A673 (cell line): ENCODE data around the gene DLG2. TPM values are rescaled to one million over a fixed set of nuclear protein-coding genes. Genes with fewer than 3 reads are reported as not detected.

ENCODE experiments used
- BruUV-seq: library from RNA; stranded (reverse); fragments of 400-500 nt; replicated peaks from 2 replicates; lab custom pipeline; 2021; lab: Mats Ljungman, UMichigan
- CTCF ChIA-PET: fragments of 300-600 bp; sonication (Branson Sonifier 250); formaldehyde crosslinking; loops from one replicate; lab custom pipeline; 2022; ENCODE audit warnings: antibody characterized with exemption; lab: Charles Lee
- POLR2A ChIA-PET: fragments of 300-600 bp; sonication (Branson Sonifier 250); formaldehyde crosslinking; loops from one replicate; lab custom pipeline; 2022; ENCODE audit warnings: antibody characterized with exemption; ENCODE audit not compliant: low non-redundant PET; lab: Charles Lee
- DNase-seq: peaks from one replicate; pipeline ENCODE4 v3.0.0-alpha.2; 2015; ENCODE audit warnings: low spot score
- H3K27ac ChIP-seq: fragments of 200-600 bp; sonication (generic); 2 replicates; pipeline ENCODE4 v1.5.1; 2016; ENCODE audit warnings: mixed run types, low read depth, mild to moderate bottlenecking, mixed read lengths, antibody characterized with exemption, low read length; ENCODE audit not compliant: poor library complexity, severe bottlenecking
- H3K27me3 ChIP-seq: fragments of 200-600 bp; sonication (generic); replicated peaks from 2 replicates; pipeline ENCODE4 v1.6.1; 2017; ENCODE audit warnings: mixed run types, low read depth, mild to moderate bottlenecking, mixed read lengths, antibody characterized with exemption, low read length; ENCODE audit not compliant: insufficient read depth, poor library complexity
- H3K36me3 ChIP-seq: fragments of 200-600 bp; sonication (generic); 2 replicates; pipeline ENCODE4 v1.6.1; 2016; ENCODE audit warnings: mixed run types, mild to moderate bottlenecking, mixed read lengths, antibody characterized with exemption, low read length; ENCODE audit not compliant: insufficient read depth, poor library complexity, severe bottlenecking
- H3K4me1 ChIP-seq: fragments of 200-600 bp; sonication (generic); 2 replicates; pipeline ENCODE4 v1.6.1; 2017; ENCODE audit warnings: mixed run types, mild to moderate bottlenecking, mixed read lengths, antibody characterized with exemption, low read length; ENCODE audit not compliant: insufficient read depth, poor library complexity, severe bottlenecking
- H3K4me3 ChIP-seq: fragments of 200-600 bp; sonication (generic); 2 replicates; pipeline ENCODE4 v1.5.1; 2016; ENCODE audit warnings: low read depth, mixed run types, mild to moderate bottlenecking, mixed read lengths, low read length; ENCODE audit not compliant: poor library complexity, severe bottlenecking
- H3K9me3 ChIP-seq: fragments of 200-600 bp; sonication (generic); 2 replicates; pipeline ENCODE4 v1.6.1; 2016; ENCODE audit warnings: mixed run types, low read depth, mild to moderate bottlenecking, mixed read lengths, antibody characterized with exemption, low read length; ENCODE audit not compliant: poor library complexity, severe bottlenecking
- CTCF ChIP-seq: fragments of 300-800, 200-600 bp; sonication (generic); conservative IDR thresholded peaks from 2 replicates; pipeline ENCODE4 v1.5.1; 2017; ENCODE audit warnings: low read depth, mild to moderate bottlenecking, antibody characterized with exemption, low read length, moderate library complexity, mixed read lengths
- EZH2 ChIP-seq: fragments of 200-600 bp; sonication (generic); IDR thresholded peaks from 2 replicates; pipeline ENCODE4 v1.6.1; 2017; ENCODE audit warnings: borderline replicate concordance, low read depth, mild to moderate bottlenecking, mixed read lengths, antibody characterized with exemption, low read length; ENCODE audit not compliant: poor library complexity, severe bottlenecking
- intact Hi-C: fragments of 100-400 bp; cut with micrococcal nuclease; formaldehyde crosslinking; loops from one replicate; pipeline ENCODE4 v1.10.0; 2022; ENCODE audit not compliant: unreplicated experiment
- total RNA-seq: library from RNA; stranded (reverse); gene quantifications from 2 replicates; pipeline ENCODE4 v1.2.3, GENCODE V29; 2021

Gene DLG2
- total RNA-seq, 1 experiment from 2014 or later: 277 TPM

GRCh38 chr11:84722583-84723108 lies 904.5 kb downstream of the DLG2 start:
- peaks cover 5% of the 10 kb centered on the region for H3K4me1 ChIP-seq
- no peak overlapping the region for H3K27ac ChIP-seq
- BruUV-seq: no TSS peak
- peak; percentile 46 for TF ChIP-seq CTCF
- no peak for TF ChIP-seq EZH2
- H3K4me3 ChIP-seq: no peak overlapping the region
- H3K36me3 ChIP-seq: no peaks in the 10 kb centered on the region
- H3K27me3 ChIP-seq: peaks cover 29% of the 10 kb centered on the region
- CTCF ChIA-PET: no interaction called here
- peak; percentile 16 for DNase-seq
- intact Hi-C loops: loop anchor here (5.0 kb wide), 1 partner anchor 865 kb away; no protein-coding TSS in a partner anchor
- POLR2A ChIA-PET: no interaction called here
- no peaks in the 10 kb centered on the region for H3K9me3 ChIP-seq

GRCh38 chr11:84721561-84721961 lies 905.6 kb downstream of the DLG2 start:
- Histone ChIP-seq H3K36me3 (no peaks in the 10 kb centered on the region), H3K27me3 (peaks cover 32% of the 10 kb centered on the region), H3K4me3 (no peak overlapping the region), H3K4me1 (peaks cover 5% of the 10 kb centered on the region), H3K9me3 (no peaks in the 10 kb centered on the region), H3K27ac (no peak overlapping the region)
- DNase-seq: no peak
- ChIA-PET CTCF (no interaction called here), POLR2A (no interaction called here)
- no TSS peak for BruUV-seq
- TF ChIP-seq EZH2 (no peak), CTCF (no peak)
- intact Hi-C loops: loop anchor here (5.0 kb wide), 1 partner anchor 866 kb away; no protein-coding TSS in a partner anchor

- CTCF ChIA-PET: interaction anchor here (0.5 to 1.6 kb wide), 2 partner anchors 162 to 163 kb away, joined by 3 to 8 read pairs; no protein-coding TSS in a partner anchor
- no peaks in the 10 kb centered on the region for H3K36me3 ChIP-seq
- no peak overlapping the region for H3K27ac ChIP-seq
- H3K9me3 ChIP-seq: no peaks in the 10 kb centered on the region
- H3K4me3 ChIP-seq: peak overlapping the region; percentile 32
- DNase-seq: peak; percentile 54
- POLR2A ChIA-PET: no interaction called here
- TF ChIP-seq CTCF (no peak), EZH2 (no peak)
- H3K4me1 ChIP-seq: peaks cover 5% of the 10 kb centered on the region
- no TSS peak for BruUV-seq
- H3K27me3 ChIP-seq: peaks cover 32% of the 10 kb centered on the region
- intact Hi-C loops: loop anchor here (5.0 kb wide), 1 partner anchor 866 kb away; no protein-coding TSS in a partner anchor
These were observed 906.3 kb downstream of the DLG2 start for GRCh38 chr11:84720706-84721402.
